Fibroblast of lung (primary cell): Measurements from ENCODE around the gene ZNF525.

Source experiments
- CTCF ChIP-seq, 2 donors: IDR thresholded peaks in 1 of 2; conservative IDR thresholded peaks in 1 of 2; 1 replicate in 1 of 2; 2 replicates in 1 of 2; pipeline ENCODE4 v1.5.1; 2011 to 2012; ENCODE audit warnings: low read length in 2 of 2, control low read depth in 1 of 2, inconsistent platforms in 1 of 2, low read depth in 1 of 2, mild to moderate bottlenecking in 1 of 2
- EZH2 ChIP-seq: IDR thresholded peaks from 2 replicates; pipeline ENCODE4 v1.5.1; 2012; ENCODE audit warnings: low read length, control low read depth, mild to moderate bottlenecking; ENCODE audit errors: missing control alignments

GRCh38 chr19:53372196-53372595 is 6.7 kb downstream of the ZNF525 start:
- TF ChIP-seq CTCF (conservative IDR thresholded peaks at IDR 0.05 in 1 of 2, IDR thresholded peaks at IDR 0.05 in 1 of 2; ENCODE audit: low read depth in 1 of 2, low read length in 2 of 2) (no peak), EZH2 (no peak)
